Stimulated activated CD8-positive, alpha-beta memory T cell treated with anti-CD3 and anti-CD28 coated beads, Interleukin-15, amount 100 ng/mL, for 4 hours (primary cell): ENCODE results near the gene CYGB.
A peak's percentile ranks its signal among the peaks of the same experiment; 100 is the strongest.

Experiments
- DNase-seq, 2 donors: peaks; one replicate each; pipeline ENCODE4 v3.0.0-alpha.2; 2020; ENCODE audit warnings: low read depth in 2 of 2

The CYGB gene

GRCh38 chr17:76550712-76551615, 13.5 kb upstream of the CYGB start:
- no peak for DNase-seq

GRCh38 chr17:76549539-76549938, 12.0 kb upstream of the CYGB start:
- DNase-seq, result no peak

- DNase-seq, result no peak
These were observed 11.7 kb upstream of the CYGB start for GRCh38 chr17:76549215-76549518.

- no peak for DNase-seq
These were observed 11.1 kb upstream of the CYGB start for GRCh38 chr17:76548378-76549214.

- no peak for DNase-seq
These were observed 10.2 kb upstream of the CYGB start for GRCh38 chr17:76547642-76548202.

GRCh38 chr17:76547183-76547641, 9.7 kb upstream of the CYGB start:
- DNase-seq, result peak in 1 of 2 donors; percentile 37

- DNase-seq, result no peak
These were observed 9.2 kb upstream of the CYGB start for GRCh38 chr17:76546556-76547182.

- no peak for DNase-seq
These were observed 8.5 kb upstream of the CYGB start for GRCh38 chr17:76545918-76546555.

GRCh38 chr17:76544546-76545365, 7.2 kb upstream of the CYGB start:
- DNase-seq, result no peak

- DNase-seq, result no peak
These were observed 6.5 kb upstream of the CYGB start for GRCh38 chr17:76543826-76544545.

- DNase-seq, result no peak
These were observed 5.9 kb upstream of the CYGB start for GRCh38 chr17:76543482-76543825.

GRCh38 chr17:76542984-76543383, 5.5 kb upstream of the CYGB start:
- DNase-seq, result no peak

GRCh38 chr17:76542566-76542971, 5.1 kb upstream of the CYGB start:
- DNase-seq, result no peak

- no peak for DNase-seq
These were observed 4.4 kb upstream of the CYGB start for GRCh38 chr17:76541739-76542454.

- DNase-seq, result no peak
These were observed 3.1 kb upstream of the CYGB start for GRCh38 chr17:76540381-76541300.

- no peak for DNase-seq
These were observed 2.2 kb upstream of the CYGB start, which contains the start of gene PRCD for GRCh38 chr17:76539631-76540271. Gene PRCD, plus strand, starts transcription at chr17:76540044. Its CDS starts 98 bp downstream, at chr17:76540142.

GRCh38 chr17:76538941-76539570, 1.5 kb upstream of the CYGB start:
- no peak for DNase-seq
